GM12865 (cell line): ENCODE data around the gene ACOT7.
A peak's percentile ranks its signal among the peaks of the same experiment; 100 is the strongest.
"Not testable (repeated sequence)": the region's sequence is repeated elsewhere in the genome, so short reads cannot be mapped to it uniquely, and the experiment has no call there.

ENCODE experiments used
- DNase-seq: peaks from one replicate; pipeline ENCODE4 v3.0.0; 2010; ENCODE audit warnings: low read depth
- H3K4me3 ChIP-seq: 2 replicates; pipeline ENCODE4 v1.5.1; 2011; ENCODE audit warnings: mild to moderate bottlenecking, low read depth, low read length, control low read depth
- CTCF ChIP-seq: IDR thresholded peaks from 2 replicates; pipeline ENCODE4 v1.5.1; 2011; ENCODE audit warnings: low read length, control low read depth, low read depth, inconsistent platforms; ENCODE audit not compliant: insufficient read depth; ENCODE audit errors: missing control alignments

Gene ACOT7

GRCh38 chr1:6365047-6365446, 28.5 kb downstream of the ACOT7 start:
- H3K4me3 ChIP-seq, result no peak overlapping the region
- peak; percentile 23 for DNase-seq
- TF ChIP-seq CTCF, result no peak

DNA sequence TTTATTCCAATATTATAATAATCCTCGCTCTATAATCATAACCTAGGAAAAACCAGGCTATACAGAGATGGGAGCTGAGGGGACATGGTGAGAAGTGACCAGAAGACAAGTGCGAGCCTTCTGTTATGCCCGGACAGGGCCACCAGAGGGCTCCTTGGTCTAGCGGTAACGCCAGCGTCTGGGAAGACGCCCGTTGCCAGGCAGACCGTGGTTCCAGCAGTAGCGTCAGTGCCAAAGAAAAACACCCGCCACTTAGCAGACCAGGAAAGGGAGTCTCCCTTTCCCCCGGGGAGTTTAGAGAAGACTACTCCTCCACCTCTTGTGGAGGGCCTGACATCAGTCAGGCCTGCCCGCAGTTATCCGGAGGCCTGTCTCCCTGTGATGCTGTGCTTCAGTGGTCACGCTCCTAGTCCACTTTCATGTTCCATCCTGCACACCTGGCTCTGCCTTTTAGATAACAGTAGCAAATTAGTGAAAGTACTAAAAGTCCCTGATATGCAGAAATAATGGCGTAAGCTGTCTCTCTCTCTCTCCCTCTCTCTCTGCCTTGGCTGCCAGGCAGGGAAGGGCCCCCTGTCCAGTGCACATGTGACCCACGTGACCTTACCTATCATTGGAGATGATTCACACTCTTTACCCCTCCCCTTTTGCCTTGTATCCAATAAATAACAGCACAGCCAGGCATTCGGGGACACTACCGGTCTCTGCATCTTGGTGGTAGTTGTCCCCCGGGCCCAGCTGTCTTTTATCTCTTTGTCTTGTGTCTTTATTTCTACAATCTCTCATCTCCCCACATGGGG, 30.3 kb downstream of the ACOT7 start:
- TF ChIP-seq CTCF, result peak; percentile 33

GRCh38 chr1:6361124-6361775, 32.3 kb downstream of the ACOT7 start:
- no peak overlapping the region for H3K4me3 ChIP-seq
- no peak for DNase-seq
- TF ChIP-seq CTCF, result no peak

More for the DNA sequence above, 30.3 kb downstream of the ACOT7 start:
- peak; percentile 44 for DNase-seq
- not testable (repeated sequence) for H3K4me3 ChIP-seq

DNA sequence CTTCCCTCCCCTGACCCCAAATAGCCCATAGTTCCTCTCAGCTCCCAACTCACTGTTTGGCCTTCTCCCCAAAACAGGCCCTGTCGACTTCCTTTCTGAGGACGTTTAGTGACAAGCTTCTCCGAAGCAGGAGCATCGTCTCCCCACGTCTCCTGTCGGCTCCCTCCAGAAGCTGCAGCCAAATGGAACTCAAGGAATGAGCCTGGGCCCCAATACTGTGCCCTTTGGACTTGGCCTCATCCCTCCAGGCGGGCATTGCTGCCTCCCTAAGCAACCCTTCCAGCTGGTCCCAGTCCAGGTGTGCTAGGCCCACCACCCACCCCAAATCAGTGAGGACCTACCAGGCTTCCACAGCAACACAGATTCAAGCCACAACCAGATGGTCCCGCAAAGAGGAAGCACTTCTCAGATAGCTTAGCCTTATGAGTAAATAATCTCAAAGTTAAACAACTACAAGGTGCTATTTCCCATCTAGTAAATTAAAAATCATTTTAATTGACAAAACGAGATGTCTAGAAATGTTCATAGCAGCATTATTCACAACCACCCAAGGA, 33.0 kb downstream of the ACOT7 start:
- no peak for TF ChIP-seq CTCF
- no peak for DNase-seq
- no peak overlapping the region for H3K4me3 ChIP-seq

DNA sequence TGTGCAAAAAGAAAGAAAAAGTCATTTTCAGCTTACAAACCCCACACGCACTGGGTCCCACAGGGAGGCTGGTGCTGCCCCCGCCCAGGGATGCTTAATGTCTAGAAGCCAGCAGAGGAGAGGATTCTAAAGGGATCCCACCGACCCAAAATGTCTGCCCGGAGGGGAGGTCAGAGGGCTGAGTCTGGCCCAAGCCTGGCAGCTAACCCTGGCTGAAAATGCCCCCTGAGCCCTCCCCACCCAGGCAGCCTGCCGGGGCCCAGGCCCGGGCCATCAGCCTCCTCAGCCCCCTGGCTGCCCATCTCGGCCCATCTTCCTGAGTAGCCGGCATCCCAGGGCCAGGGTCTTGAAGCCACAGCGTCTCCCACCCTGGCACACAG, 33.5 kb downstream of the ACOT7 start:
- DNase-seq, result no peak
- TF ChIP-seq CTCF, result no peak
- peak overlapping the region; percentile 54 for H3K4me3 ChIP-seq

- no peak for TF ChIP-seq CTCF
- peak; percentile 92 for DNase-seq
- peak overlapping the region; percentile 54 for H3K4me3 ChIP-seq
Measured at GRCh38 chr1:6359216-6360116, 34.1 kb downstream of the ACOT7 start.
